Panc1 (cell line): ENCODE data around the gene PTPRJ.

Source experiments
- CTCF ChIP-seq: fragments of 450-650 bp; IDR thresholded peaks from 2 replicates; pipeline ENCODE4 v1.5.1; 2017; ENCODE audit warnings: mild to moderate bottlenecking
- POLR2AphosphoS5 ChIP-seq: IDR thresholded peaks from 2 replicates; pipeline ENCODE4 v1.6.1; 2012; ENCODE audit warnings: mild to moderate bottlenecking, low read depth, low read length, moderate library complexity
- REST ChIP-seq, 2 experiments: IDR thresholded peaks; 2 replicates each; pipeline ENCODE4 v1.6.1; 2011 to 2012; ENCODE audit warnings: low read depth in 2 of 2, control low read depth in 1 of 2, low read length in 1 of 2, mild to moderate bottlenecking in 1 of 2, moderate library complexity in 1 of 2; ENCODE audit not compliant: insufficient read depth in 1 of 2
- TCF7L2 ChIP-seq: IDR thresholded peaks from 2 replicates; pipeline ENCODE4 v1.6.1; 2011; ENCODE audit warnings: mild to moderate bottlenecking, low read depth, low read length, inconsistent platforms

GRCh38 chr11:48210052-48210451 lies 229.7 kb downstream of the PTPRJ start:
- TF ChIP-seq POLR2AphosphoS5 (no peak), CTCF (peak; percentile 52), TCF7L2 (no peak), REST (IDR thresholded peaks at IDR 0.05; ENCODE audit: insufficient read depth in 1 of 2, low read depth in 2 of 2, low read length in 1 of 2) (no peak)
